Mesodermal cell (in vitro differentiated cells): ENCODE results near the gene TSPO.

ENCODE experiments used
- H3K27ac ChIP-seq: 2 replicates; pipeline ENCODE4 v1.7.0; 2013; ENCODE audit warnings: mild to moderate bottlenecking, low read depth, low read length, moderate library complexity; ENCODE audit not compliant: severe bottlenecking
- H3K36me3 ChIP-seq: 2 replicates; pipeline ENCODE4 v1.7.1; 2013; ENCODE audit warnings: mild to moderate bottlenecking, low read length, moderate library complexity; ENCODE audit not compliant: control insufficient read depth, insufficient read depth
- H3K4me1 ChIP-seq: one replicate; pipeline ENCODE4 v1.7.1; 2013; ENCODE audit warnings: mild to moderate bottlenecking, low read length; ENCODE audit not compliant: insufficient read depth, control insufficient read depth, poor library complexity, severe bottlenecking
- H3K4me3 ChIP-seq: 2 replicates; pipeline ENCODE4 v1.7.0; 2013; ENCODE audit warnings: low read length, control low read depth, mild to moderate bottlenecking; ENCODE audit not compliant: insufficient read depth, poor library complexity, severe bottlenecking; ENCODE audit errors: extremely low read depth
- H3K9me3 ChIP-seq: 2 replicates; pipeline ENCODE4 v1.7.1; 2013; ENCODE audit warnings: mild to moderate bottlenecking, low read length, moderate library complexity; ENCODE audit not compliant: control insufficient read depth
- WGBS, 2 experiments: methylation state at CpG; one replicate each; pipeline ENCODE4 v1.1.5; 2013; ENCODE audit warnings: missing lambda C conversion rate in 2 of 2; ENCODE audit not compliant: insufficient coverage in 2 of 2; 5-methylcytosine and 5-hydroxymethylcytosine counted together

Gene TSPO

DNA sequence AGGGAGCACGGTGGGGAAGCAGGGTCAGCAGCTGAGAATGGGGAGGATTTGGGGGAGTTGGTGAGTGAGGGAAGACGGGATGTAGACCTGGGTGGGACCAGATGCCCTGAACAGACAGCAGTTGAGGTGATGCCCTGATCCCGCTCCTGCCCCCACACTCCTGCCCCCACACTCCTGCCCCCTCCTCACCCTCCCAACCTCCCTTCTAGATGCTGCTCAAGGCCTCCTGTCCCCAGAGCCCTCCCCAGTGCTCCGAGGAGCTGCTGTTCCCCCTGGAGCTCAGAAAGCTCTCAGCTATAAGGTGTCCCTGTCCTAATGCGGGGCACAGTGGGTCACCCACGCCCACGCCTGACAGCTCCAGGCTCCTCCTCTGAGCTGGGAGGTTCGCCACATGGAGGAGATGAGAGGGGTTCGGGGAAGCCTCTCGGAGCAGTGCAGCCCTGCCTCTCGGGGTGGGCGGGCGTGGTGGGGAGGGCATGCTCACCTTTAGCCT lies 60.6 kb downstream of the TSPO start:
- H3K4me3 ChIP-seq = no peak overlapping the region
- H3K27ac ChIP-seq = no peak overlapping the region
- H3K36me3 ChIP-seq = no peaks in the 10 kb centered on the region
- H3K4me1 ChIP-seq = no peaks in the 10 kb centered on the region
- H3K9me3 ChIP-seq = no peaks in the 10 kb centered on the region
- WGBS, 2 experiments = 92 to 98% methylated on average over 8 to 10 of the region's 13 CpGs

DNA sequence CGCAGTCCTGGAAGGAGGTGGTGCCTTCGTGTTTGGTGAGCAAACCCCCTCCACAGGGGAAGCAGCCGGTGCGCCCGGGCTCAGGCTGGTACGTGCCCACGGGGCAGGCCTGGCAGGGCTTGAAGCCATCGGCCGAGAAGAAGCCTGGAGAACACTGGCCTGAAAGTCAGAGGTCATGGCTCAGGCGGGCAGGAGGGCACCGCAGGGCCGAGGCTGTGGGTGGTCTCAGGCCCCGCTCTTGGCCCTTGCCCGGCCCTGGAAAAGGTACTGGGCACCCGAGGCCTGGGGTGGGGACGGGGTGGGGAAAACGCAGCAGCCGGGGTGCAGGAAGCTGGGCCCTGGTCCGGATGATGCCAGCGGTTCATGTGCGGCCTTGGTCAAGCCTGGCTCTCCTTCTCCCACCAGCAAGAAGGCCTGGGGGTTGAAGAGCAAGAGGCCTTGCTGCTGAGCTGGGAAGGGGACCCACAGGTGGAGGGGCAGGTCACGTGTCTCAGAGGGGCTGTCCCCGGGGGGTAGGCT lies 61.1 kb downstream of the TSPO start:
- Histone ChIP-seq H3K27ac (no peak overlapping the region), H3K36me3 (no peaks in the 10 kb centered on the region), H3K4me3 (no peak overlapping the region), H3K9me3 (no peaks in the 10 kb centered on the region), H3K4me1 (no peaks in the 10 kb centered on the region)
- WGBS, 2 experiments = 93 to 94% methylated on average over 14 to 21 of the region's 23 CpGs
